Transverse colon (tissue), 4 donors: ENCODE data around the gene KASH5. TPM values are rescaled to one million over a fixed set of nuclear protein-coding genes. Genes with fewer than 3 reads are reported as not detected.

ENCODE experiments used
- DNase-seq: peaks from one replicate; pipeline ENCODE4 v3.0.0-alpha.2; 2019
- H3K27ac ChIP-seq, 4 donors: fragments of 200-600 bp; sonication (generic); 2 replicates each; pipeline ENCODE4 v1.5.1; 2016 to 2018; ENCODE audit warnings: inconsistent platforms in 4 of 4
- H3K27me3 ChIP-seq: fragments of 200-600 bp; sonication (generic); 2 replicates; pipeline ENCODE4 v1.5.1; 2017; ENCODE audit warnings: inconsistent platforms
- H3K36me3 ChIP-seq, 4 donors: fragments of 200-600 bp; sonication (generic); 2 replicates each; pipeline ENCODE4 v1.5.1; 2017 to 2019; ENCODE audit warnings: inconsistent platforms in 4 of 4
- H3K4me1 ChIP-seq, 4 donors: fragments of 200-600 bp; sonication (generic); 2 replicates each; pipeline ENCODE4 v1.5.1; 2017 to 2020; ENCODE audit warnings: inconsistent platforms in 4 of 4
- H3K4me3 ChIP-seq, 4 donors: fragments of 200-600 bp; sonication (generic); 1 replicate in 1 of 4; 2 replicates in 3 of 4; pipeline versions ENCODE4 v1.5.1 to v1.6.1; 2017 to 2019; ENCODE audit warnings: inconsistent platforms in 4 of 4
- H3K9me3 ChIP-seq, 2 donors: fragments of 200-600 bp; sonication (generic); 2 replicates each; pipeline ENCODE4 v1.5.1; 2017 to 2019; ENCODE audit warnings: inconsistent platforms in 2 of 2
- CTCF ChIP-seq, 5 experiments: fragments of 200-600 bp in 3 of 5; fragments of 450-650 bp in 2 of 5; sonication (generic) in 3 of 5; IDR thresholded peaks; 1 replicate in 2 of 5; 2 replicates in 3 of 5; pipeline ENCODE4 v1.5.1; 2016 to 2017; ENCODE audit warnings: antibody characterized with exemption in 5 of 5, inconsistent platforms in 3 of 5, mild to moderate bottlenecking in 2 of 5, moderate library complexity in 1 of 5
- EP300 ChIP-seq: sonication (generic); formaldehyde crosslinking; IDR thresholded peaks from one replicate; pipeline ENCODE4 v1.6.1; 2017; ENCODE audit warnings: antibody characterized with exemption, low read depth
- POLR2A ChIP-seq: fragments of 450-650 bp; IDR thresholded peaks from one replicate; pipeline ENCODE4 v1.6.1; 2016; ENCODE audit warnings: antibody characterized with exemption, mild to moderate bottlenecking, moderate library complexity
- POLR2AphosphoS5 ChIP-seq, 3 donors: sonication (generic); formaldehyde crosslinking; IDR thresholded peaks; one replicate each; pipeline ENCODE4 v1.6.1; 2016; ENCODE audit warnings: antibody characterized with exemption in 3 of 3
- WGBS, 2 donors: methylation state at CpG; one replicate each; pipeline ENCODE4 v1.1.5; 2018; ENCODE audit warnings: low coverage in 1 of 2; 5-methylcytosine and 5-hydroxymethylcytosine counted together
- in situ Hi-C, 4 donors: fragments of 200-750 bp; cut with MboI; loops; one replicate each; pipeline versions ENCODE4 v1.15.0 to v1.15.1; 2017; ENCODE audit warnings: low sequenced_read_pairs in 3 of 4, low pct_ligation_motif_present in 1 of 4, low pct_unique_long_range_greater_than_20kb in 1 of 4
- intact Hi-C: fragments of 100-400 bp; cut with DNase I; formaldehyde crosslinking; loops from one replicate; pipeline ENCODE4 v1.15.1; 2023; ENCODE audit warnings: low total_unique reads
- total RNA-seq, 4 donors: library from RNA; depleted of rRNA; stranded (reverse); fragments of >200 nt; gene quantifications; one replicate each; pipeline ENCODE4 v1.1.0, GENCODE V29; 2016

The KASH5 gene
- total RNA-seq, 4 donors from 2014 or later = not detected

GRCh38 chr19:49390131-49390928, 2.3 kb downstream of the KASH5 start:
- WGBS, 2 donors = 33 to 63% methylated on average over 3 to 23 of the region's 26 CpGs
- H3K27ac ChIP-seq = no peak overlapping the region
- in situ Hi-C loops = loop anchor here in 3 of 4 donors (5.0 to 10.0 kb wide), 3 partner anchors 47 to 54 kb away; partner anchors contain the start of gene SLC17A7 (in 2 of the 3)
- H3K27me3 ChIP-seq = peaks cover 8% of the 10 kb centered on the region
- H3K4me1 ChIP-seq = peaks cover 0 to 3% (median 0%) of the 10 kb centered on the region in 4 donors
- H3K36me3 ChIP-seq = no peaks in the 10 kb centered on the region
- intact Hi-C loops = loop anchor here (5.0 kb wide), 1 partner anchor 52 kb away; the partner anchor contains the start of gene SLC17A7
- no peaks in the 10 kb centered on the region for H3K9me3 ChIP-seq
- no peak for DNase-seq
- no peak overlapping the region for H3K4me3 ChIP-seq
- no peak for TF ChIP-seq EP300
- TF ChIP-seq POLR2AphosphoS5 (IDR thresholded peaks at IDR 0.05) = no peak
- no peak for TF ChIP-seq CTCF (IDR thresholded peaks at IDR 0.05)
- no peak for TF ChIP-seq POLR2A

GRCh38 chr19:49390929-49391359, 2.9 kb downstream of the KASH5 start:
- Histone ChIP-seq H3K27me3 (peaks cover 8% of the 10 kb centered on the region), H3K9me3 (no peaks in the 10 kb centered on the region), H3K4me3 (no peak overlapping the region), H3K4me1 (peaks cover 0 to 3% (median 0%) of the 10 kb centered on the region in 4 donors), H3K27ac (no peak overlapping the region), H3K36me3 (no peaks in the 10 kb centered on the region)
- intact Hi-C loops (loop anchor here (5.0 kb wide), 1 partner anchor 51 kb away; the partner anchor contains the start of gene SLC17A7), in situ Hi-C loops (loop anchor here in 3 of 4 donors (5.0 to 10.0 kb wide), 3 partner anchors 46 to 54 kb away; partner anchors contain the start of gene SLC17A7 (in 2 of the 3))
- 38 to 88% methylated on average over 1 to 9 of the region's 9 CpGs for WGBS, 2 donors
- DNase-seq = no peak
- TF ChIP-seq POLR2AphosphoS5 (IDR thresholded peaks at IDR 0.05) (no peak), EP300 (no peak), POLR2A (no peak), CTCF (IDR thresholded peaks at IDR 0.05) (no peak)

GRCh38 chr19:49391581-49392399, 3.7 kb downstream of the KASH5 start:
- WGBS, 2 donors = 19 to 44% methylated on average over 6 to 13 of the region's 14 CpGs
- H3K36me3 ChIP-seq = no peaks in the 10 kb centered on the region
- H3K27ac ChIP-seq = no peak overlapping the region
- intact Hi-C loops = loop anchor here (5.0 kb wide), 1 partner anchor 51 kb away; the partner anchor contains the start of gene SLC17A7
- H3K27me3 ChIP-seq = peaks cover 8% of the 10 kb centered on the region
- H3K4me1 ChIP-seq = peaks cover 0 to 3% (median 0%) of the 10 kb centered on the region in 4 donors
- no peak overlapping the region for H3K4me3 ChIP-seq
- in situ Hi-C loops = loop anchor here in 3 of 4 donors (5.0 to 10.0 kb wide), 3 partner anchors 46 to 53 kb away; partner anchors contain the start of gene SLC17A7 (in 2 of the 3)
- DNase-seq = peak; percentile 84
- TF ChIP-seq EP300 (no peak), POLR2AphosphoS5 (IDR thresholded peaks at IDR 0.05) (no peak), POLR2A (no peak), CTCF (IDR thresholded peaks at IDR 0.05) (peak; percentile 73 to 92 (median 79))
- no peaks in the 10 kb centered on the region for H3K9me3 ChIP-seq
